Esophagus muscularis mucosa (tissue), 4 donors: ENCODE data around the gene SH3D21.

Experiments used
- EP300 ChIP-seq: sonication (generic); formaldehyde crosslinking; IDR thresholded peaks from one replicate; pipeline ENCODE4 v1.6.1; 2017; ENCODE audit warnings: antibody characterized with exemption
- POLR2A ChIP-seq: fragments of 450-650 bp; IDR thresholded peaks from one replicate; pipeline ENCODE4 v1.6.1; 2017; ENCODE audit warnings: antibody characterized with exemption, moderate library complexity, mild to moderate bottlenecking, low read depth
- TF ChIP-seq, protein P1 (sequence below), 3 experiments: fragments of 200-600 bp in 2 of 3; fragments of 450-650 bp in 1 of 3; sonication (generic) in 2 of 3; IDR thresholded peaks; one replicate each; pipeline ENCODE4 v1.5.1; 2017 to 2019; ENCODE audit warnings: antibody characterized with exemption in 3 of 3, mild to moderate bottlenecking in 2 of 3, moderate library complexity in 1 of 3

DNA sequence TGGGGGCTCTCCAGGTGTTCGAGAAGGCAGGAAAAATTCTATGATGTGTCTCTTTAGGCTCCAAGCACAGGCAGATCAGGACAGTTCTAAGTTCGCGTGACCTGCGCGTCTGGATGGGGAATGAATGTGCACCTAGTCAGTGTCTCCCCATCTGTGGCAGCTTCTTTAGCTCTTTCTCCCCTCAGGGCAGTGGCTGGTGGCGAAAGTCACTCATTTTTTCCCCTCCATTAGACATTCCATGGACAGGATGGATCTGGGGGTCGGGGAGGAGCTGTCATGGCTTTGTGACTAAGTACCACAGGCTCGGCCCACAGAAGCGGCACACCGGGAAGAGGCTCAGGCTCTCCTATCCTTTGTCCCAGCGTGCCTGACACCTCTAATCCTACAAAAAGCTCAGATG lies 48.3 kb downstream of the SH3D21 start:
- TF ChIP-seq, protein P1, sequence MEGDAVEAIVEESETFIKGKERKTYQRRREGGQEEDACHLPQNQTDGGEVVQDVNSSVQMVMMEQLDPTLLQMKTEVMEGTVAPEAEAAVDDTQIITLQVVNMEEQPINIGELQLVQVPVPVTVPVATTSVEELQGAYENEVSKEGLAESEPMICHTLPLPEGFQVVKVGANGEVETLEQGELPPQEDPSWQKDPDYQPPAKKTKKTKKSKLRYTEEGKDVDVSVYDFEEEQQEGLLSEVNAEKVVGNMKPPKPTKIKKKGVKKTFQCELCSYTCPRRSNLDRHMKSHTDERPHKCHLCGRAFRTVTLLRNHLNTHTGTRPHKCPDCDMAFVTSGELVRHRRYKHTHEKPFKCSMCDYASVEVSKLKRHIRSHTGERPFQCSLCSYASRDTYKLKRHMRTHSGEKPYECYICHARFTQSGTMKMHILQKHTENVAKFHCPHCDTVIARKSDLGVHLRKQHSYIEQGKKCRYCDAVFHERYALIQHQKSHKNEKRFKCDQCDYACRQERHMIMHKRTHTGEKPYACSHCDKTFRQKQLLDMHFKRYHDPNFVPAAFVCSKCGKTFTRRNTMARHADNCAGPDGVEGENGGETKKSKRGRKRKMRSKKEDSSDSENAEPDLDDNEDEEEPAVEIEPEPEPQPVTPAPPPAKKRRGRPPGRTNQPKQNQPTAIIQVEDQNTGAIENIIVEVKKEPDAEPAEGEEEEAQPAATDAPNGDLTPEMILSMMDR (IDR thresholded peaks at IDR 0.05): no peak
- TF ChIP-seq POLR2A: no peak
- no peak for TF ChIP-seq EP300
